SKM-1 (cell line): ENCODE data around the gene ACVR1C.
A peak's percentile ranks its signal among the peaks of the same experiment; 100 is the strongest.
"Not testable (repeated sequence)": the region's sequence is repeated elsewhere in the genome, so short reads cannot be mapped to it uniquely, and the experiment has no call there.

ENCODE experiments used
- DNase-seq: peaks from one replicate; lab custom pipeline; 2025; ENCODE audit not compliant: unreplicated experiment; lab: John Stamatoyannopoulos, UW

ACVR1C gene

DNA sequence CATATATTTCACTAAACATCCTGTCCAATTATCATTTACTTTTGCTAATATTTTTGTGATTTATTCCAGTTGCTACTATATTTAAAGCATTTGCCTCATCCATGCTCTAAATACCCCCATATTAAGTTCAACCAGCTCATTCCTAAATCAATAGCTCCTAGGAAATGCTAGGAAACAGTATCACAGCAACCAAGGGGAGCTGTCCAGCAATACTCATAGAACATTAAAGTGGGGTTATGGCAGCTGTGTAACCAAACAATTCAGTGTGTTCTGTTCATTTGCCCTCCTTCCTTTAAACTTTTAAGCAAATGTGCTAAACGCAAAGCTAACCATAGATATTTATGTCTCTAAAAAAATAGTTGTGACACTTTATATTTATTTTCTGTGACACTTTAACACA, 41.1 kb downstream of the ACVR1C start:
- no peak for DNase-seq

DNA sequence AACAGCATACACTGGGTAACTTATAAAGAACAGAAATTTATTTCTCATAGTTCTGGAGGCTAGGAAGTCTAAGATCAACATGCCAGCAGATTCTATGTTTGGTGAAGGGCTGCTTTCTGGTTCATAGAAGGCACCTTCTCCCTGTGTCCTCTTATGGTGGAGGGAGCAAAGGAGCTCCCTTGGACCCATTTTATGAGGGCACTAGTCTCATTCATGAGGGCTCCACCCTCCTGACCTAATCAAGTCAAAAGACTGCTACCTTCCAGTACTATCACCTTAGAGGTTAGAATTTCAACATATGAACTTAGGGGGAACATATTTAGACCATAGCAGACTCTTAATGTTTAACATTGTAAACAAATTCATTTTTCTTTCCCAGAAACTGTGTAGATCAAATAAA, 54.5 kb downstream of the ACVR1C start:
- DNase-seq = no peak

DNA sequence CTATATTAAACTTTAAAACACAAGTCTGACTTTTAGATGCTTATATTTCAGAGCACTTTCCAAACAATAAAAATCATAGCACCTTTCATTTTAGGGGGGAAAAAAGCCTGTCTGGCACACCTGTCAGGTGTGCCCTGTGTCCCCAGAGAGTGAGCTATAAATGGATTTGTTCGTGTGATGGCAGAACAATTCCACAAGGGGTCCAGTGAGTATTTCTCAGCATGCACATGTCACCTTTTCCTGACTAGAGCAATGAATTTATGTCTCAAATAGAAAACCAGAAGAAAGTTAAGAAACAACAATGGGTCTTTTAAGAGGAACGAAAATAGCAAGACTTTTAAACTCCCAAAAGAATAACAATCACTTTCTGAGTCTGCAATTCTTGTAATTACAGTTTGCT, 55.9 kb downstream of the ACVR1C start:
- no peak for DNase-seq

DNA sequence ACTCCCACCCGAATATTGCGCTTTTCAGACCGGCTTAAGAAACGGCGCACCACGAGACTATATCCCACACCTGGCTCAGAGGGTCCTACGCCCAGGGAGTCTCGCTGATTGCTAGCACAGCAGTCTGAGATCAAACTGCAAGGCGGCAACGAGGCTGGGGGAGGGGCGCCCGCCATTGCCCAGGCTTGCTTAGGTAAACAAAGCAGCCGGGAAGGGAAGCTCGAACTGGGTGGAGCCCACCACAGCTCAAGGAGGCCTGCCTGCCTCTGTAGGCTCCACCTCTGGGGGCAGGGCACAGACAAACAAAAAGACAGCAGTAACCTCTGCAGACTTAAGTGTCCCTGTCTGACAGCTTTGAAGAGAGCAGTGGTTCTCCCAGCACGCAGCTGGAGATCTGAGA, 62.0 kb downstream of the ACVR1C start:
- DNase-seq = not testable (repeated sequence)

DNA sequence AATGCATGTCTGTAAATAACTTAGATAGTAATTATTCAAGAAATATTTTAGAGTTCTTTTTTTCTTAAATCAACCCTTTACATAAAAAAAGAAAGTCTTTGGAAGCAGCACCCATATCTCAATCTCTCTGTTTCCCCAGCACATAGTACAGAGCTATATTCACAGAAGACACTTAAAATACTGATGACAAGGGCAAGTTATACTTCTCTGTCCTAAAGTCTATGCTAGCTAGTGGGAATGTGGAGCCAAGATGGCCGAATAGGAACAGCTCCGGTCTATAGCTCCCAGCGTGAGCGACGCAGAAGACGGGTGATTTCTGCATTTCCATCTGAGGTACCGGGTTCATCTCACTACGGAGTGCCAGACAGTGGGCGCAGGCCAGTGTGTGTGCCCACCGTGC, 62.6 kb downstream of the ACVR1C start:
- not testable (repeated sequence) for DNase-seq

DNA sequence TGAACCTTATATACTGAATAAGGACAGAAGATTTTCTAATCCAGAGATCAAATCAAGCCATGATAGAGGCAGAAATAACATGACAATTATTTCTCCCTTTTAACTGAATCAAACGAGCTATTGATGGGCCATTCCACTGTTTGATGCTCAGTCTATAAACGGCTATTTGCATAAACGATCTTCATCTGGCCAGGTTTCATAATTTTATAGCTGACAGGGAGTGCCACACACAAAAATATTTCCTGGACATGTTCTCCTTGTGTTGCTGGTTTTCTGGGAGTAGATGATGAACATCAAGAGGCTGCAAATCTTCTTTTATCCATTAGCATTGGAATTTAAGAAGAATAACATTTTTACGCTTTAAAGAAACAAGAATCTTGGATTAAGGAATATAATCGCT, 63.1 kb downstream of the ACVR1C start:
- no peak for DNase-seq

DNA sequence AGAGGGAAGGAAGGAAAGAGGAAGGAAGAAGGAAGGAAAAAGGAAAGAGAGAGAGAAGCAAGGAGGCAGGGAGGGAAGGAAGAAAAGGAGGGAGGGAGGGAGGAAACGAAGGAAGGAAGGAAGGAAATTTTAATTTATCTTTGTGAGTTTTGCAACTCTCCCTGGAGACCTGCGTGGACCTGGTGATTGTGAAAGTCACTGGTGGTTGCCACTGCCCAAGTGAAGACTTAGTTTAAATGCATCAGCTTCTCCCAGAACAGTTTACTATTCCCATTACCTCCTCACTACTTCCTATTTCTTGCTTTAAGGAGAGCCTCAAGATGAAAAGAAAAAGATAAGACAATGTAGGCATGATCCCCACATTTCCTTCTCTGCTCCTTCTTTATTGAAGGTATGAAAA, 68.8 kb downstream of the ACVR1C start:
- DNase-seq = no peak

DNA sequence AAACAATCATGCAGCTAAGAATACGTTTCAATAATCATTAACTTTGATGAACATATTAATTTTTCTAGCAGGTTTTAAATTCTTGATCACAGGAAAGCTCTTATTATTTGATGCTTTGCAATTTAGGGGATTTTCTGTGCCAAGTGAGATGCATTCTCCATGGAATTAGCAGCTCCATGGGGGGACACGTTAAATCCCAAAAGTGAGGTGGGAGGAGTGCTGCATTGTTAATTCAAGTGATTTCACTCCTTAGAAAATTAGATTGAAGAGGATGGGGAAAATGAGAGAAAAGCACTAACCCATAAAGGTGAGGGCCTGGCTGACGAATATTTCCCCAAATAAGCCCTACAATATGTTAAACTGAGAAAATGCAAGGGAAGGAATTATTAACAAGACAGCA, 69.2 kb downstream of the ACVR1C start:
- DNase-seq = no peak

DNA sequence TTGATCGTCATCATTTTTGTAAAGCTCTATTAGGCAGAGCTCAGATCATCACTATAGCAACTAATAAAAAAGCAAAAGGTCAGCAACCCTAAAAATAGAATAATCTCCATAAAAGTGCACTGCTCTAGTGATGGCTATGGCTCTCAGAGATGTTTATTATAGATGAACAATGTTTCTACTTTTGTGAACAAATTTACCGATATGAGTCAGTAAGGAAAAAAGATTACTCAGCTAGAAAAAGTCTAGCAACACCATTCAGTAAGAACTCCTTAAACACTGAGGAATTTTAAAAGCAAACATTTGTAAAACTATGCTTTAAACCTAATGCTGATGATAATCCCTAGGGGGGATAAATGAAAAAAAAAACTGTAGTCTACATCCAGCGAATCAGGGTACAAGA, 69.6 kb downstream of the ACVR1C start:
- no peak for DNase-seq

DNA sequence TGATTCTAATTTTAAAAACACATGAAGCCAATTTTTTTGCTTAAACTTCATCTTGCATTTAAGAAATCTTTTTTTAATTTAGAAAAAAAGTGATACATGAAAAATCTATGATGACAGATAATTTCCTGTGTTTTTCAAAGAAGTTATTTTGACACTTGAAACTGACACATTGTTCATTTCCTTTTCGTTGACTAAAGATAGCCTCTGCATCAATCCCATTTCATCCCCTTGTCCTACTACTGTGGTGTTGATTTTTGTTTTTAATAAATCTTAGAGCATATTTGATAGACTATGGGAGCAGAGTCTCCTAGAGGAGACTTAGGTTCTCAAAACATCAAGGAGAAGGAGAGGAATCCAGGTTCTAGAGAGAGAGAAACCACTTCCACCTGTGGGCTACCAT, 70.9 kb downstream of the ACVR1C start:
- DNase-seq = no peak

DNA sequence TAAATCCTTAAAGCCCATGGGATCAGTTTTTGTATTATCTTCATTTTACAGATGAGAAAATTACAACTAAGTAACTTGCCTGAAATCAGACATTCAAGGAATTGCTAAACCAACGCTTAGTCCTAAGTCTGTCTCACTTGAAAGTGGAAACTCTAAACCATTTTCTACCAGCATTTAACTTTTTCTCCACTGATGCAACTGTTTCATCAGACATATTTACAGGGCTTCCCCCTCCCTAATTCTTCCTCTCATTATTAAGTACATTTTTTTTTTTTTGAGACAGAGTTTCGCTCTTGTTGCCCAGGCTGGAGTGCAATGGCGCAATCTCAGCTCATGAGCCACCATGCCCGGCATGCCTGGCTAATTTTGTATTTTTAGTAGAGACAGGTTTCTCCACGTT, 88.6 kb downstream of the ACVR1C start:
- no peak for DNase-seq

DNA sequence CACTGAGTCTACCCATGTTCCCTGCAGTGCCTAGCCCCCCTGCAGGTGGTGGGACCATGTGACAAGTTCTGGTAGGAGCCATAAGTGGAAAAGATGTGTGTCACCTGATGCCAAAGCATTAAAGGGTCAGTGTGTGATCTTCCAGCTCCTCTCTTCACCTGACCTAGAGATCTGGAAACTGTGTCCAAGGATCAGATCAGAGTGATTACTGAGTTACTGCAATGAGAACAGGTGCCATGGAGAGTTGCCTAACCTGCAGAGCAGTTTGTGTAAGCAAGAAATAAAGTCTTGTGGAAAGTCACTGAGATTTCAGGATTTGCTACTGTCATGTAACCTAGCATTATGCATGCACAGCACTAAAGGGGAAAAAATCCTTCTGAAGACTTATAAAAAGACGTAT, 90.6 kb downstream of the ACVR1C start:
- DNase-seq = no peak

DNA sequence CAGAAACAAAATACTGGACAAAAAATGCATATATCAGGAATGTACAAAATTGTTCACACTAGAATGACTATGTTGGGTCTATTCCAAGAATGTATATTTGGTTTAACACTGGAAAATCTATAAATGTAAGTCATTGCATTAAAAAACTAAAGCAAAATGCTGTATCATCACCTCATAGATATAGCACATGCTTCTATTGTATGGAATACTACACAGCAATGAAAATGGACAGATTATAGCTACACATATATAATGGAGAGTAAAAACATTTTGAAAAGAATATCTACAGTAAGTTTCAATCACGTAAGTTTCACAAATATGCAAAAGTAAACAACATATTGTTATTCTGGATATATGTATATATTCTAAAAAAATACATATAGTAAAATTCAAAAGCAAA, 91.8 kb downstream of the ACVR1C start:
- no peak for DNase-seq

DNA sequence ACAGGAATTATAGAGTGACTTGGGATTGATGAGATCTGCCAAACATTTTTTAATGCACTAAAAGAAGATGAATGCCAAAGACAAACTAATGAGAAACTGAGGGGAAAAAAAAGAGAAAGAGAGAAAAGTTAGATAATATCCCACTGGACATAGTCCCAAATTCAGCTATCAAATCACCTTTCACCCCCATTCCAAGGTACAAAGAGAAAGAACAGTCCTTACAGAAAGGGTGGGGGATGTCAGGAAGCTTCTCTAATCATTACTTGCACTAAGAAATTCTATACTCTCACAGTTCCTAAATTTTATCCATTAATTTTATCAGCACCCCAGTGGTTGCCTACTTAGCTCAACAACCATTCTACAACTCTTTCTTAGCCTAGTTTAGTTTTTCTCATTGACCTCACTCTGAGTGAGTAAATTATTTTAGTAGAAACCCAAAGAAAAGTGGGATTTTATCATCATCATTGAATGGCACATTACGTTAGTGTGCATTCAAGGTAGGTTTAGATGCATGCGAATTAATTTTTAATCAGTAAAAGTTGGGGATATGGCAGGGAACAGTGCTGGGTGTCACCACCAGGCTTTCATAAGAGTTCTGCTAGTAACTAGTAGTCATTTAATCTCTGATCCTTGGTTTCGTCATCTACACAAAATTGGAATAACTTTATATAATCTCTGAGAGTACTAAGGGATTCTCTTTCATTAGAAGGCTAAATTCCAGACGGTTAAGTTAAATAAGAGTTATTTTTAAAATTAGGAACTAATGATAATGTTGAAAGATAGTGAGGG, 99.5 kb downstream of the ACVR1C start:
- DNase-seq = no peak

DNA sequence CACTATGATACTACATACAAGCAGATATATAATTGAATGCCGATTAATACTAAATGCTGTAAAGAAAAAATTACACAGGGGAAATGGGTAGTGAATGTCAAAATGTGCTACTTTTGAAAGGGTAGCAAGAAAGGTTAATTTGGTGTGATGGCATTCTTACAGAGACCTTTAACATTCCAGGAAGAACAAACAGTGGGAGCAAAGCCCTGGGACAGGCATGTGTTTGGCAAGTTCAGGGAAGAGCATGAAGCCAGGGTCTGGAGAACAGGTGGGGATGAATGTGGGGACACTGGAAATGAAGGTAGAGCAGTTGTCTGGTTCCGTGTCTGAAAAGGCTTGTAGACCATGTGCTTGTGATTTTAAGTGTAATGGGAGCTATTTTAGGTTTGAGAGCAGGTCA, 102.6 kb downstream of the ACVR1C start:
- no peak for DNase-seq

DNA sequence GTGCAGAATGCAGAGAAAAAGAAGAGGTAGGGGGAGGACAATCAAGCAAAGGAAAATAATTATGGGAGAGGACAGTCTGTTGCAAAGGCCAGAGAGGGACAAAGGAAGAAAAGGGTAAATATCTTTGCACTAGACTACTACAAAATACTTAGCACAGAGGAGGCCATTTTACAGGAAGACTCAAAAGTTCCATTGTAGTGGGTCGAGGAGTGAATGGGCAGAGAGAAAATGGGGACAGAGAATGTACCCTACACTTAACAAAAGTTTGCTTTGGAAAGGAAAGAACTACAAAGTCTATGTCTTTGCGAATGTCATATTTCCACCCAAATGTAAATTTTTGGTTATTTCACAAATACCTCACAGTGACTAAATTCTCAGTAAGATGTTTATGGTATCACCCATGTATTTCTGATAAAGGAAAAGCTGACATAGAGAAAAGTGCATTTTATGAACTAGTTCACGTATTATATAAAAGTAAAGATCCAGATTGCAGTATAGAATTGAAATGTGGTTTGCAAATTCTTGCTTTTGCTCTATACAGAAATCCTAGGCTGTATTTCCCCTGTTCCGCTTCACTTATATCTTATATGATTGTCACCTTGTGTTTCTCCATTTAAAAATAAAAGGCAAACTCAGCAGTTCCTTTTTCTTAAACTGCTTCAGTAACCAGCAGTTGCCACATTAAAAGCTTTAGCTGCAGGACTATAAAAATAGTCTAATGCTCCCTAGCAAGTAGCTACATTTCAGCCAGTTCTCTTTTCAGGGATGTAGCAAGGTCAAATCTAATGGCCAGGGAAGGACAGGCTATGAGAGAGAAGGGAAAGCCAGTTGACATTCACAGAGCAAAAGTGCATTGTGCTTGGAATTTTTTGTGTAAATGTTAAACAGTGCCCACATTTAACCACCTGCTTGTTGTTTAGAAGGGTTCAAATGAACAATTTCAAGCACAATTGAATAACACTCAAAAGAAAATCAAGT, 105.1 kb downstream of the ACVR1C start:
- DNase-seq = no peak

DNA sequence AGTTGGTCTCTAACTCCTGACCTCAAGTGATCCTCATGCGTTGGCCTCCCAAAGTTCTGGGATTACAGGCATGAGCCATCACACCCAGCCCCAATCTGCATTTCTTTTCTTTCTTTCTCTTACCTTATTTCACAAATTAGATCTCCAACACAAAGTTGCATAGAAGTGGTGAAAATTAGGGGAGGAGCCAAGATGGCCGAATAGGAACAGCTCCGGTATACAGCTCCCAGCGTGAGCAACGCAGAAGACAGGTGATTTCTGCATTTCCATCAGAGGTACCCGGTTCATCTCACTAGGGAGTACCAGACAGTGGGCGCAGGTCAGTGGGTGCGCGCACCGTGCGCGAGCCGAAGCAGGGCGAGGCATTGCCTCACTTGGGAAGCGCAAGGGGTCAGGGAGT, 113.7 kb downstream of the ACVR1C start:
- not testable (repeated sequence) for DNase-seq

DNA sequence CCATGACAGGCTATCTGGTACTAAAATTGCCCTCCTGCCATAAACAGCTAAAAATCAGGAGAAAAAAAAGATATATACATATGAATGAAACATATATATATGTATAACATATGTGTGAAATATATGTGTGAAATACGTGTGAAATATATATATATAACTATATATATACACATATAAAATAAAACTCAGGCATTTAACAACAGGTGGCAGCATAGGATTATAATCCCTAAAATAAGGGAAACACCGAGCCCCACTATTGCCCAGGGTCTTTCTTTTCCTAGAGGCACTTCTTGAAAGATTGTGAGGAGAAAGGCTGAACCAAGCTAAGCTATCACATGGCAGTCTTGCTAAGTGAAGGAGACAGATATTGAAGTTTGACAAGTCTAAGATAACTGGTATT, 118.9 kb downstream of the ACVR1C start:
- no peak for DNase-seq

DNA sequence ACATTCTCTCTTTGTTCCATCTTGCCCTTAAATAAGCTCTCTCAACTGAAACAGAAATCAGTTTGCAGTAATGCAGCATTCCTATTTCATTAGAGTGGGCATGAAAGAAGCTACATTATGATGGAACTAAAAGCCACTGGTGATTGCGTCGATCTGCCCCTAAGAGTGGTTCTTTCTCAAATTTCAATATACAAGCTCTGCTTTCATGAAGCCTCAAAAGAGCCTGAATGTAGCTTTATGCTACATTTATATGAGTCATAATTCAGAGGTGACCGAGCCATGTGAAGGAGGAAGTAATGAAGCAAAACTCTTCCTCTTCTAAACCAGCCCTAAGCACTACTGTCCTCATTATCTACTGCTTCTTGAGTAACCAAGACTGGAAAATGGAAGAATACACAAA, 120.0 kb downstream of the ACVR1C start:
- peak; percentile 89 for DNase-seq

DNA sequence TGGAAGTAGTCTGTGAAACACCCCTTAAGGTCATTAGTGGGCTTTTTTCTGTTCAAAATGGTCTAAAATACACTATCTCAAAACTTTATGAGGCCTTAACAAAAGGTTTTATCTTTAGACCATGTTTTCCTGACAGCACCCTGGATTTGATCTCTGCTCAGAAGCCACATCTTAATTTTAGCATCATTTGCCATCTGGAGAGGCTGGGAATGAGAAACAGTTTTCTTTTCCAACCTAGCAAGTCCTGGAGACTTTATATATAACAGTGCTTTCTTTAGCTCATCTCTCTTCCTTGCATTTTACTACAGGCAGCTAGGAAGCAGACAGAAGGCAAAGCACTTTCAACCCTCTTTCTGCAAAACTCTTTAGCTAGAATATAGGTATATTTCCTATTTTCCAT, 122.1 kb downstream of the ACVR1C start:
- no peak for DNase-seq

DNA sequence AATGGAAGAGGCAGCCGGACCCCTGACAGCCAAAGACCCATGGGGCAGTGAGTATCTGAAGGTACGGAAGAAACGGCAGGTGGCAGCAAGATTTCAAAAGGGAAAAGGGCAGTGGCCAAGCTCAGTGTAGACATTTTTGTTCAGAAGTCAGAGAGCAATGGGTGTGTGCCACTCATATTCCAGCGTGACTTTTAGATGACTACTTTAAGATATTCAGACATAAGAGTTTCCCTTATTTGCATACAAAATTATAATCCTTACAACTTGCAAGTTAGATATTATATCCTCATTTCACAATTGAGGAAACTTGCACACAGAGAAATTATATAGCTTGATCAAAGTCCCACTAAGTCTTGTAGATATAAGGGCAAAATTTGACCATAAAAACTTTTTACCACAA, 124.0 kb downstream of the ACVR1C start:
- no peak for DNase-seq

DNA sequence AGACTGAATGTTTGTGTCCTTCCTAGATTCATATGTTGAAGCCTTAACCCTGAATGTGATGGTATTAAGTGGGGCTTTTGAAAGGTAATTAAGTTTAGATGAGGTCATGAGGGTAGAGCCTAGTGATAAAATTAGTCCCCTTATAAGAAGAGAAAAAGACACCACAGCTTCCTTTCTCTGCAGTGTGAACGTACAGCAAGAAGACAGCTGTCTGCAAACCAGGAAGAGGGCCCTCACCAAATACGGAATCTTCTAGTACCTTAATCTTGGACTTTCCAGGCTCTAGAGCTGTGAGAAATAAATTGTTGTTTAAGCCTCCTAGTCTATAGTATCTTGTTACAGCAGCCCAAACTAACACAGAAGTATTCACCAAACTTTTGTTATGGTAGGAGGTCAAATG, 127.6 kb downstream of the ACVR1C start:
- no peak for DNase-seq
